Heart left ventricle (tissue), 16 donors: Measurements from ENCODE around the gene MED16. TPM values are rescaled to one million over a fixed set of nuclear protein-coding genes. Genes with fewer than 3 reads are reported as not detected.

ENCODE experiments used
- ATAC-seq, 4 donors: fragments of 200-7000 bp; cut with Tn5 transposase; one replicate each; pipeline ENCODE4 v1.9.1; 2020 to 2022; ENCODE audit warnings: moderate library complexity in 4 of 4, mild to moderate bottlenecking in 3 of 4, moderate number of reproducible peaks in 1 of 4
- DNase-seq, 5 donors: peaks; one replicate each; pipeline ENCODE4 v3.0.0-alpha.2; 2020
- H3K27ac ChIP-seq, 12 donors: fragments of 200-600 bp; sonication (generic) in 4 of 12; one replicate each; pipeline versions ENCODE4 v1.5.0 to v1.8.0; 2016 to 2022; ENCODE audit warnings: mild to moderate bottlenecking in 2 of 12
- H3K27me3 ChIP-seq, 9 donors: fragments of 200-600 bp; sonication (generic) in 2 of 9; one replicate each; pipeline versions ENCODE4 v1.5.1 to v1.8.0; 2016 to 2022; ENCODE audit warnings: mild to moderate bottlenecking in 3 of 9
- H3K36me3 ChIP-seq, 9 donors: fragments of 200-600 bp; sonication (generic) in 2 of 9; one replicate each; pipeline versions ENCODE4 v1.5.0 to v1.8.0; 2018 to 2022; ENCODE audit warnings: mild to moderate bottlenecking in 2 of 9
- H3K4me1 ChIP-seq, 12 donors: fragments of 200-600 bp; sonication (generic) in 4 of 12; one replicate each; pipeline versions ENCODE4 v1.5.0 to v1.8.0; 2016 to 2022; ENCODE audit warnings: mild to moderate bottlenecking in 3 of 12
- H3K4me3 ChIP-seq, 12 donors: fragments of 200-600 bp; sonication (generic) in 4 of 12; one replicate each; pipeline versions ENCODE4 v1.5.0 to v1.8.0; 2017 to 2022; ENCODE audit warnings: mild to moderate bottlenecking in 9 of 12, moderate library complexity in 4 of 12
- H3K9me3 ChIP-seq, 12 donors: fragments of 200-600 bp; sonication (generic) in 4 of 12; one replicate each; pipeline versions ENCODE4 v1.5.0 to v1.8.0; 2016 to 2022; ENCODE audit warnings: mild to moderate bottlenecking in 1 of 12
- POLR2A ChIP-seq, 2 donors: fragments of 450-650 bp; IDR thresholded peaks; one replicate each; pipeline ENCODE4 v1.6.1; 2017; ENCODE audit warnings: antibody characterized with exemption in 2 of 2, mild to moderate bottlenecking in 2 of 2, moderate library complexity in 2 of 2
- WGBS, 4 donors: extraction: QIAGEN DNeasy Blood & Tissue Kit in 2 of 4; methylation state at CpG; one replicate each; pipeline versions ENCODE4 v1.1.5 to v1.1.7; 2013 to 2018; 5-methylcytosine and 5-hydroxymethylcytosine counted together
- intact Hi-C, 10 donors: fragments of 100-400 bp; cut with DNase I; formaldehyde crosslinking; loops; one replicate each; pipeline versions ENCODE4 v1.11.1 to v1.14.2; 2022
- polyA plus RNA-seq, 2 donors: library from polyadenylated mRNA; stranded (reverse); fragments of 200-250 nt; gene quantifications; one replicate each; pipeline ENCODE4 v1.2.3, GENCODE V29; 2013
- total RNA-seq, 9 donors: library from RNA; depleted of rRNA in 2 of 9; stranded (reverse); fragments of >200 nt in 2 of 9; fragmentation: NEBNext Ultra II Directional in 3 of 9; extraction: Animal tissue kit (Norgen Biotek cat#: 25700) in 3 of 9; gene quantifications; one replicate each; pipeline versions ENCODE4 v1.1.0 to v1.2.4, GENCODE V29; 2016 to 2023
- TF ChIP-seq, protein P1 (sequence below), 12 donors: fragments of 200-600 bp; sonication (generic) in 4 of 12; IDR thresholded peaks; one replicate each; pipeline versions ENCODE4 v1.5.0 to v1.8.0; 2018 to 2022; ENCODE audit warnings: antibody characterized with exemption in 12 of 12, mild to moderate bottlenecking in 5 of 12
- donor health status: ischemic (EF 13 %, LVEDD 7.1; RV severe dilation, severe dysfunction).
- donor health status: healthy with polysubstance abuse.
- donor health status: DM: no; HTN: yes; CAD: no.
- donor health status: DM: no; HTN: no; CAD: no.
- donor health status: ischemic (EF 25% LVEDD 6.9; RV normal size, moderate dysfunction).
- donor health status: ischemic (EF 25% LVEDD 5.7; RV mildly dilated, moderate dysfunction).
- donor health status: healthy.
- donor health status: DM: yes; HTN: yes; CAD: no.
- donor health status: ischemic (EF 35%, LVEDD 5.7; RV mildly dilated, moderate dysfunction).
- donor health status: nonischemic (EF 11% LVEDD 7.7; RV severe dilation, severe dysfunction).
- donor health status: DM: yes; HTN: yes; CAD: no.
- donor health status: PGD.
- donor health status: ischemic (EF 29% LVEDD 5.4; RV normal size, mild dysfunction).
- donor health status: nonischemic (EF 23%, LVEDD 6.1; RV moderate dilation, normal function).

MED16 gene
- total and polyA plus RNA-seq, 11 donors = 17.5 to 41.9 (median 26.2) TPM

DNA sequence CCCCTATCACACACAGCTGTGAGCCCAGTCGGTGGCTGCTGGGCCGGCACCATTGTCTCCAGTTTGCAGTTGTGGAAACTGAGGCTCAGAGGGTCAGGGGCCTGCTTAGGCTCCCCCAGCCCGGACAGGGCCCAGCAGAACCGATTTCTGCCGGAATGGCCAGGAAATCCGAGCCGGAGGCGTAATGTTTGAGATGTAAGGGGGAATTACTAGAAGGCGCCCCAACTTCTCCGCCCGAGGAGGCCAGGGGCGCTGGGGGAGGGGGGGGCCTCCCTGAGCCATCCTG is 25.1 kb upstream of the MED16 start:
- intact Hi-C loops = loop anchor here in 4 of 10 donors (5.0 kb wide), 2 partner anchors 41 to 51 kb away; no protein-coding TSS in a partner anchor
- H3K9me3 ChIP-seq = no peaks in the 10 kb centered on the region
- ATAC-seq (no peak), DNase-seq (no peak)
- 0 to 5% (median 4%) methylated on average over 7 to 12 of the region's 12 CpGs; no CpG with 5 or more reads in 1 of the 4 donors for WGBS, 4 donors
- no peak for TF ChIP-seq POLR2A (IDR thresholded peaks at IDR 0.05)
- TF ChIP-seq, protein P1, sequence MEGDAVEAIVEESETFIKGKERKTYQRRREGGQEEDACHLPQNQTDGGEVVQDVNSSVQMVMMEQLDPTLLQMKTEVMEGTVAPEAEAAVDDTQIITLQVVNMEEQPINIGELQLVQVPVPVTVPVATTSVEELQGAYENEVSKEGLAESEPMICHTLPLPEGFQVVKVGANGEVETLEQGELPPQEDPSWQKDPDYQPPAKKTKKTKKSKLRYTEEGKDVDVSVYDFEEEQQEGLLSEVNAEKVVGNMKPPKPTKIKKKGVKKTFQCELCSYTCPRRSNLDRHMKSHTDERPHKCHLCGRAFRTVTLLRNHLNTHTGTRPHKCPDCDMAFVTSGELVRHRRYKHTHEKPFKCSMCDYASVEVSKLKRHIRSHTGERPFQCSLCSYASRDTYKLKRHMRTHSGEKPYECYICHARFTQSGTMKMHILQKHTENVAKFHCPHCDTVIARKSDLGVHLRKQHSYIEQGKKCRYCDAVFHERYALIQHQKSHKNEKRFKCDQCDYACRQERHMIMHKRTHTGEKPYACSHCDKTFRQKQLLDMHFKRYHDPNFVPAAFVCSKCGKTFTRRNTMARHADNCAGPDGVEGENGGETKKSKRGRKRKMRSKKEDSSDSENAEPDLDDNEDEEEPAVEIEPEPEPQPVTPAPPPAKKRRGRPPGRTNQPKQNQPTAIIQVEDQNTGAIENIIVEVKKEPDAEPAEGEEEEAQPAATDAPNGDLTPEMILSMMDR (IDR thresholded peaks at IDR 0.05) = no peak
- H3K27me3 ChIP-seq = peaks cover 38 to 54% (median 48%) of the 10 kb centered on the region in 9 donors
- peak overlapping the region in 6 of 12 donors; percentile 8 to 47 (median 38) for H3K4me3 ChIP-seq
- peaks cover 7 to 54% (median 31%) of the 10 kb centered on the region in 12 donors for H3K4me1 ChIP-seq
- no peak overlapping the region for H3K27ac ChIP-seq
- H3K36me3 ChIP-seq = no peaks in the 10 kb centered on the region

DNA sequence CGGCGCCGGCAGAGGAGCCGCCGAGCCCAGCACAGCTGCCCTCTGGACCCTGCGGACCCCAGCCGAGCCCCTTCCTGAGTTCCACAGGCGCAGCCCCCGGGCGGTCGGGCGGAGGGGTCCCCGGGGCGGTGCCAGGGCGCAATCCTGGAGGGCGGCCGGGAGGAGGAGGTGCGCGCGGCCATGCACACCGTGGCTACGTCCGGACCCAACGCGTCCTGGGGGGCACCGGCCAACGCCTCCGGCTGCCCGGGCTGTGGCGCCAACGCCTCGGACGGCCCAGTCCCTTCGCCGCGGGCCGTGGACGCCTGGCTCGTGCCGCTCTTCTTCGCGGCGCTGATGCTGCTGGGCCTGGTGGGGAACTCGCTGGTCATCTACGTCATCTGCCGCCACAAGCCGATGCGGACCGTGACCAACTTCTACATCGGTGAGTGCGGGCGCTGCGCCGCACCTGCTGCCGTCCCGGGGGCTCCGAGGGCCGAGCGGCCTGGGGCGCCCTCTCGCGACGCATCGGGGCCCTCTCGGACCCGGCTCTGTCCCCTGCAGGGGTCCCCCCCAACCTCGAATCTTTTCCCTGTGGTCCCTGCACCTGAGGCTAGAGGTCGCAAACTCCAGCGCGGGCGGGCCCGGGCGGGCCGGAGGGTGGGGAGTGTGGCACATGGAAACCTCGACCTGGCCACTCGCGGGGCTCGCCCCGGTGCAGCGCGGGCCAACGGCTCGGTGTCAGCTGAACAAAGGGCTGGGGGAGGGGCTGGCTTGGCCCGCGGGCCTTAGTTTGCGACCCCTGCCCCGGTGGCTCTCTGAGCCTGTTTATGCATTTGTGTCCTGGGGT is 24.6 kb upstream of the MED16 start, which contains the start of gene KISS1R:
Gene KISS1R (plus strand): TSS at position 11 of the 829 bp plus-strand sequence. CDS start 170 bp downstream, at position 181.
- TF ChIP-seq, protein P1 (IDR thresholded peaks at IDR 0.05) = peak in 11 of 12 donors; percentile 9 to 56 (median 40)
- TF ChIP-seq POLR2A (IDR thresholded peaks at IDR 0.05) = no peak
- H3K9me3 ChIP-seq = no peaks in the 10 kb centered on the region
- ATAC-seq (no peak), DNase-seq (no peak)
- no peaks in the 10 kb centered on the region for H3K36me3 ChIP-seq
- H3K27me3 ChIP-seq = peaks cover 38 to 54% (median 48%) of the 10 kb centered on the region in 9 donors
- no peak within 1 kb of the TSS for H3K27ac ChIP-seq
- peak within 1 kb of the TSS; percentile 8 to 47 (median 34) for H3K4me3 ChIP-seq
- intact Hi-C loops = loop anchor here in 5 of 10 donors (1.0 to 5.0 kb wide), 3 partner anchors 40 to 147 kb away; no protein-coding TSS in a partner anchor
- peaks cover 7 to 54% (median 31%) of the 10 kb centered on the region in 12 donors for H3K4me1 ChIP-seq
- 0 to 2% (median 1%) methylated on average over 17 to 87 of the region's 87 CpGs for WGBS, 4 donors

DNA sequence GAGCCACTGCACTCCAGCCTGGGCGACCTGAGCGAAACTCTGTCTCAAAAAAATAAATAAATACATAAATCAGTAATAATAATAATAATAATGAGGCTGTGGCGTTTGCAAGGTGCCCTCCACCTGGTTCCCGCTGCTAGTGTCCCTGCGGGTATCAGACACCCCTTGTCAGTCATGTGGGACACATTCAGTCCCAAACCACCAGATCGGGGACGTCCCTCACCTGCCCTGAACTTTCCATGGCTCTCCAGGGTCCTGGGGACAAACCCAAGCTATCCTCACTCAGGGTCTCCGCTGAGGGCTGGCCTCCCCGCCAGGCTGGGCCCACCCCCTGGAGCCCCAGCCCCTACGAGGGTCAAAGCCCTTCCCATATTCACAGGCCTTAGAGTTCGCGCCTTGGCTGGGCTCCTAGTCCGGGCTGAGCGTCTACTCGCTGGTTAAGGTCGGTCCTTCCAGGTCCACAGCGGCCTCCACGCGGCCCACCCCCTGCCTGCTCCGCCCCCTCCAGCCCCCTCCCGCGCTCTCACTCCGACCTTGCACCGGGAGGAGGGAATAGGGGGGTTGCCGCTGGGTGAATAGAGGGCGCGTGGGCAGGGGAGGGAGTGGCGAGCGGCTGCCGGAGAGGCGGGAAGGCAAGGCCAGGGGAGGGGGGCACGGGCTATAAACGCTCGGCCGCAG is 23.8 kb upstream of the MED16 start:
- Histone ChIP-seq H3K36me3 (no peaks in the 10 kb centered on the region), H3K27ac (no peak overlapping the region), H3K4me1 (peaks cover 7 to 55% (median 30%) of the 10 kb centered on the region in 12 donors), H3K4me3 (peak overlapping the region in 11 of 12 donors; percentile 19 to 47 (median 34)), H3K27me3 (peaks cover 38 to 54% (median 48%) of the 10 kb centered on the region in 9 donors), H3K9me3 (no peaks in the 10 kb centered on the region)
- DNase-seq (no peak), ATAC-seq (no peak)
- no peak for TF ChIP-seq POLR2A (IDR thresholded peaks at IDR 0.05)
- TF ChIP-seq, protein P1 (IDR thresholded peaks at IDR 0.05) = no peak
- 16 to 21% (median 18%) methylated on average over 29 to 35 of the region's 35 CpGs for WGBS, 4 donors
- intact Hi-C loops = loop anchor here in 5 of 10 donors (1.0 to 5.0 kb wide), 3 partner anchors 39 to 146 kb away; no protein-coding TSS in a partner anchor
